GM12878 (cell line): ENCODE measurements around the gene ARRDC4. TPM values are rescaled to one million over a fixed set of nuclear protein-coding genes. Genes with fewer than 3 reads are reported as not detected.

Source experiments
- ATAC-seq: fragments of 200-7000 bp; cut with Tn5 transposase; 3 replicates; pipeline ENCODE4 v1.9.1; 2020; ENCODE audit warnings: mild to moderate bottlenecking, moderate library complexity
- BruUV-seq: library from RNA; stranded (reverse); fragments of 400-500 nt; replicated peaks from 2 replicates; lab custom pipeline; 2021; lab: Mats Ljungman, UMichigan
- CTCF ChIA-PET: fragments of 300-600 bp; sonication (Branson Sonifier 250); formaldehyde crosslinking; extraction: SDS; loops from one replicate; lab custom pipeline; 2021; ENCODE audit warnings: inconsistent platforms; lab: Yijun Ruan, JAX
- POLR2A ChIA-PET: fragments of 350-600 bp; formaldehyde crosslinking; extraction: SDS; loops from one replicate; lab custom pipeline; 2021; ENCODE audit warnings: inconsistent platforms; lab: Charles Lee
- RAD21 ChIA-PET: fragments of 300-600 bp; sonication (Branson Sonifier 250); formaldehyde crosslinking; loops from one replicate; lab custom pipeline; 2023; ENCODE audit warnings: antibody characterized with exemption; ENCODE audit not compliant: unreplicated experiment; lab: Charles Lee
- SMC1A ChIA-PET: fragments of 300-600 bp; sonication (Branson Sonifier 250); formaldehyde crosslinking; loops from one replicate; lab custom pipeline; 2023; ENCODE audit not compliant: unreplicated experiment, uncharacterized antibody; lab: Charles Lee
- DNase-seq: peaks from one replicate; pipeline ENCODE4 v3.0.0-alpha.2; 2011; ENCODE audit warnings: low read depth, low spot score
- FAIRE-seq: peaks from 3 replicates; lab custom pipeline; 2011; peaks lifted over from hg19 to GRCh38; lab: Jason Lieb, UNC
- H2AFZ ChIP-seq: 2 replicates; pipeline ENCODE4 v1.6.0; 2011; ENCODE audit warnings: low read depth, low read length, control low read depth; ENCODE audit not compliant: control insufficient read depth
- H3K27ac ChIP-seq: 2 replicates; pipeline ENCODE4 v1.5.1; 2011; ENCODE audit warnings: control low read depth; ENCODE audit not compliant: control insufficient read depth, insufficient read depth
- H3K27me3 ChIP-seq, 2 experiments: replicated peaks in 1 of 2; 2 replicates each; pipeline versions ENCODE4 v1.6.0 to v1.6.1; 2011; ENCODE audit warnings: low read length in 1 of 2; ENCODE audit not compliant: control insufficient read depth in 2 of 2, insufficient read depth in 2 of 2
- H3K36me3 ChIP-seq, 2 experiments: 2 replicates each; pipeline ENCODE4 v1.5.1; 2011; ENCODE audit warnings: low read length in 1 of 2; ENCODE audit not compliant: control insufficient read depth in 2 of 2, insufficient read depth in 2 of 2
- H3K4me1 ChIP-seq: 2 replicates; pipeline ENCODE4 v1.6.1; 2011; ENCODE audit warnings: mild to moderate bottlenecking, low read length, moderate library complexity, mixed read lengths; ENCODE audit not compliant: control insufficient read depth, insufficient read depth
- H3K4me2 ChIP-seq: 2 replicates; pipeline ENCODE4 v1.6.0; 2011; ENCODE audit warnings: control low read depth; ENCODE audit not compliant: control insufficient read depth, insufficient read depth
- H3K4me3 ChIP-seq: fragments of 200-600 bp; sonication (generic); 2 replicates; pipeline ENCODE4 v1.5.1; 2016
- H3K79me2 ChIP-seq: 2 replicates; pipeline ENCODE4 v1.6.0; 2011; ENCODE audit warnings: low read length; ENCODE audit not compliant: control insufficient read depth, insufficient read depth
- H3K9ac ChIP-seq: 2 replicates; pipeline ENCODE4 v1.8.0; 2011; ENCODE audit warnings: low read length, control low read depth, mixed read lengths; ENCODE audit not compliant: control insufficient read depth, insufficient read depth
- H3K9me3 ChIP-seq: replicated peaks from 3 replicates; pipeline ENCODE4 v1.5.1; 2011; ENCODE audit warnings: mild to moderate bottlenecking, low read length; ENCODE audit not compliant: control insufficient read depth, insufficient read depth
- H4K20me1 ChIP-seq: 2 replicates; pipeline ENCODE4 v1.6.0; 2011; ENCODE audit not compliant: control insufficient read depth, insufficient read depth
- ASH2L ChIP-seq: fragments of 300-600, 200-600 bp; sonication (generic); IDR thresholded peaks from 2 replicates; pipeline ENCODE4 v1.6.1; 2017; ENCODE audit warnings: low read depth, mild to moderate bottlenecking, borderline replicate concordance
- CBFB ChIP-seq: IDR thresholded peaks from 2 replicates; pipeline ENCODE4 v1.6.1; 2016; ENCODE audit warnings: antibody characterized with exemption, low read depth
- EZH2 ChIP-seq: IDR thresholded peaks from 2 replicates; pipeline ENCODE4 v1.6.1; 2012; ENCODE audit warnings: low read depth, mild to moderate bottlenecking, control low read depth, inconsistent platforms, low read length, borderline replicate concordance; ENCODE audit not compliant: control insufficient read depth
- HCFC1 ChIP-seq: fragments of 150-350 bp; IDR thresholded peaks from 2 replicates; pipeline ENCODE4 v1.6.1; 2014; ENCODE audit warnings: low read length
- HDAC6 ChIP-seq: fragments of 200-600 bp; sonication (generic); IDR thresholded peaks from one replicate; pipeline ENCODE4 v1.8.0; 2017; ENCODE audit warnings: antibody characterized with exemption; ENCODE audit not compliant: unreplicated experiment
- IKZF2 ChIP-seq, 2 experiments: fragments of 450-650 bp; IDR thresholded peaks; 2 replicates each; pipeline ENCODE4 v1.6.1; 2017; ENCODE audit warnings: mild to moderate bottlenecking in 2 of 2, moderate library complexity in 2 of 2
- KDM1A ChIP-seq: fragments of 200-600 bp; sonication (generic); IDR thresholded peaks from 2 replicates; pipeline ENCODE4 v1.6.1; 2016; ENCODE audit warnings: borderline replicate concordance
- NFYB ChIP-seq: IDR thresholded peaks from 2 replicates; pipeline ENCODE4 v1.6.1; 2011; ENCODE audit warnings: low read depth, mild to moderate bottlenecking, low read length, improper control_type of control experiment, moderate library complexity; ENCODE audit not compliant: insufficient read depth
- NR2F1 ChIP-seq: fragments of 450-650 bp; conservative IDR thresholded peaks from 2 replicates; pipeline ENCODE4 v1.6.1; 2017; ENCODE audit warnings: mild to moderate bottlenecking
- RB1 ChIP-seq: fragments of 450-650 bp; formaldehyde crosslinking; IDR thresholded peaks from 2 replicates; pipeline ENCODE4 v1.6.1; 2017; ENCODE audit warnings: mild to moderate bottlenecking, borderline replicate concordance
- RELA ChIP-seq: fragments of 450-650 bp; IDR thresholded peaks from 2 replicates; pipeline ENCODE4 v1.8.0; 2014; ENCODE audit warnings: borderline replicate concordance; ENCODE audit not compliant: partially characterized antibody
- RFX5 ChIP-seq: IDR thresholded peaks from 2 replicates; pipeline ENCODE4 v1.6.1; 2011; ENCODE audit warnings: low read depth, low read length, improper control_type of control experiment
- SIX5 ChIP-seq: IDR thresholded peaks from 2 replicates; pipeline ENCODE4 v1.6.1; 2011; ENCODE audit warnings: mild to moderate bottlenecking, low read depth, low read length, moderate library complexity; ENCODE audit not compliant: severe bottlenecking
- SREBF2 ChIP-seq: IDR thresholded peaks from 2 replicates; pipeline ENCODE4 v1.6.1; 2012; ENCODE audit warnings: mild to moderate bottlenecking, low read length
- YBX1 ChIP-seq: fragments of 450-650 bp; IDR thresholded peaks from 2 replicates; pipeline ENCODE4 v1.6.1; 2016; ENCODE audit warnings: antibody characterized with exemption
- ZBED1 ChIP-seq: IDR thresholded peaks from 2 replicates; pipeline ENCODE4 v1.6.1; 2016; ENCODE audit warnings: borderline replicate concordance
- ZNF24 ChIP-seq: fragments of 450-650 bp; IDR thresholded peaks from 2 replicates; pipeline ENCODE4 v1.6.1; 2017; ENCODE audit warnings: antibody characterized with exemption, mild to moderate bottlenecking
- WGBS: methylation state at CpG from one replicate; pipeline ENCODE4 v1.1.6; 2016; ENCODE audit warnings: low lambda C conversion rate; ENCODE audit not compliant: insufficient replicate concordance, insufficient coverage; ENCODE audit errors: missing lambda C conversion rate; 5-methylcytosine and 5-hydroxymethylcytosine counted together
- in situ Hi-C: fragments of 300-500 bp; cut with MboI; formaldehyde crosslinking; loops from 9 replicates; pipeline ENCODE4 v1.14.3; 2018; ENCODE audit warnings: mixed read lengths
- intact Hi-C: fragments of 100-400 bp; cut with micrococcal nuclease; formaldehyde crosslinking; loops from one replicate; pipeline ENCODE4 v1.14.2; 2022; ENCODE audit not compliant: unreplicated experiment
- polyA plus RNA-seq, 11 experiments: library from polyadenylated mRNA; depleted of rRNA in 4 of 11; unstranded in 6 of 11; stranded (reverse) in 5 of 11; fragments of >200 nt; fragmentation: Nextera tagmentation in 4 of 11; fragmentation: Illumina TruSeq in 1 of 11; extraction: Ambion mirVana in 4 of 11; extraction: Trizol in 1 of 11; gene quantifications; 1 replicate in 1 of 11; 2 replicates in 10 of 11; pipeline versions ENCODE4 v1.2.1 to v1.2.3, GENCODE V29; 2011 to 2016; ENCODE audit warnings: inconsistent platforms in 2 of 11, missing spikeins in 2 of 11, low read depth in 1 of 11
- total RNA-seq, 4 experiments: library from RNA; depleted of rRNA in 3 of 4; stranded (reverse); fragments of >200 nt in 3 of 4; fragmentation: Illumina TruSeq in 1 of 4; extraction: Trizol in 1 of 4; gene quantifications; 2 replicates each; pipeline versions ENCODE4 v1.2.1 to v1.2.3, GENCODE V29; 2013 to 2021
- TF ChIP-seq, protein P1 (sequence below): IDR thresholded peaks from 2 replicates; pipeline ENCODE4 v1.6.1; 2012; ENCODE audit warnings: improper control_type of control experiment, low read depth, low read length; ENCODE audit not compliant: insufficient replicate concordance

ARRDC4 gene
- total and polyA plus RNA-seq, 10 of the 15 experiments (the other 5 are each of a cell fraction or from before 2014, with no cell fraction given): 0.03 to 0.54 (median 0.07) TPM

DNA sequence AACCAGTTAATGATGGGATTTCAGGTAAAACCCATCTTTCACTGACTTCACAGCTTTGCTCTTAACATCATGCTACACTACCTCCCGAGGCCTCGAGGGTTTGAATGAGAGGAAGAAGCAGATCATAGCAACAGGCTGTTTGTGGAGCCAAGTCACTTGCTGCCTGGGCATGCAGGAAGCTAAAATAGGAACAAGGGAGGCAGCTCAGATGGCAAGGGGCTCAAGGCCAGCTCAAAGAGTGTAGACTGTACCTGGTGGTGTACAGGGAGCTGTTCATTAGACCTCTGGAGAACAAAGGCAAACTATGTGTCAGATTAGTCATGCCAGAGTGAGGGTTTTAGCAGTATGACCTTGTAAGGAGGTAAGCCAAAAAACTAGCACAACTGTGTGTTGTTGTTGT is 28.8 kb downstream of the ARRDC4 start:
- in situ Hi-C loops (no loop called here), intact Hi-C loops (no loop called here)
- Histone ChIP-seq H4K20me1 (no peaks in the 10 kb centered on the region), H3K9ac (no peak overlapping the region), H3K79me2 (no peaks in the 10 kb centered on the region), H3K27ac (no peak overlapping the region), H3K4me1 (no peaks in the 10 kb centered on the region), H2AFZ (no peak overlapping the region), H3K27me3 (no peaks in the 10 kb centered on the region), H3K4me2 (no peak overlapping the region), H3K36me3 (no peaks in the 10 kb centered on the region), H3K9me3 (no peaks in the 10 kb centered on the region), H3K4me3 (no peak overlapping the region)
- ATAC-seq (no peak), DNase-seq (no peak), FAIRE-seq (no peak)
- no TSS peak for BruUV-seq
- ChIA-PET RAD21 (no interaction called here), SMC1A (no interaction called here), CTCF (no interaction called here), POLR2A (no interaction called here)
- no peak for TF ChIP-seq HCFC1
- TF ChIP-seq SREBF2: no peak
- no peak for TF ChIP-seq RELA
- no peak for TF ChIP-seq RB1
- TF ChIP-seq, protein P1, sequence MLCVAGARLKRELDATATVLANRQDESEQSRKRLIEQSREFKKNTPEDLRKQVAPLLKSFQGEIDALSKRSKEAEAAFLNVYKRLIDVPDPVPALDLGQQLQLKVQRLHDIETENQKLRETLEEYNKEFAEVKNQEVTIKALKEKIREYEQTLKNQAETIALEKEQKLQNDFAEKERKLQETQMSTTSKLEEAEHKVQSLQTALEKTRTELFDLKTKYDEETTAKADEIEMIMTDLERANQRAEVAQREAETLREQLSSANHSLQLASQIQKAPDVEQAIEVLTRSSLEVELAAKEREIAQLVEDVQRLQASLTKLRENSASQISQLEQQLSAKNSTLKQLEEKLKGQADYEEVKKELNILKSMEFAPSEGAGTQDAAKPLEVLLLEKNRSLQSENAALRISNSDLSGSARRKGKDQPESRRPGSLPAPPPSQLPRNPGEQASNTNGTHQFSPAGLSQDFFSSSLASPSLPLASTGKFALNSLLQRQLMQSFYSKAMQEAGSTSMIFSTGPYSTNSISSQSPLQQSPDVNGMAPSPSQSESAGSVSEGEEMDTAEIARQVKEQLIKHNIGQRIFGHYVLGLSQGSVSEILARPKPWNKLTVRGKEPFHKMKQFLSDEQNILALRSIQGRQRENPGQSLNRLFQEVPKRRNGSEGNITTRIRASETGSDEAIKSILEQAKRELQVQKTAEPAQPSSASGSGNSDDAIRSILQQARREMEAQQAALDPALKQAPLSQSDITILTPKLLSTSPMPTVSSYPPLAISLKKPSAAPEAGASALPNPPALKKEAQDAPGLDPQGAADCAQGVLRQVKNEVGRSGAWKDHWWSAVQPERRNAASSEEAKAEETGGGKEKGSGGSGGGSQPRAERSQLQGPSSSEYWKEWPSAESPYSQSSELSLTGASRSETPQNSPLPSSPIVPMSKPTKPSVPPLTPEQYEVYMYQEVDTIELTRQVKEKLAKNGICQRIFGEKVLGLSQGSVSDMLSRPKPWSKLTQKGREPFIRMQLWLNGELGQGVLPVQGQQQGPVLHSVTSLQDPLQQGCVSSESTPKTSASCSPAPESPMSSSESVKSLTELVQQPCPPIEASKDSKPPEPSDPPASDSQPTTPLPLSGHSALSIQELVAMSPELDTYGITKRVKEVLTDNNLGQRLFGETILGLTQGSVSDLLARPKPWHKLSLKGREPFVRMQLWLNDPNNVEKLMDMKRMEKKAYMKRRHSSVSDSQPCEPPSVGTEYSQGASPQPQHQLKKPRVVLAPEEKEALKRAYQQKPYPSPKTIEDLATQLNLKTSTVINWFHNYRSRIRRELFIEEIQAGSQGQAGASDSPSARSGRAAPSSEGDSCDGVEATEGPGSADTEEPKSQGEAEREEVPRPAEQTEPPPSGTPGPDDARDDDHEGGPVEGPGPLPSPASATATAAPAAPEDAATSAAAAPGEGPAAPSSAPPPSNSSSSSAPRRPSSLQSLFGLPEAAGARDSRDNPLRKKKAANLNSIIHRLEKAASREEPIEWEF: no peak
- no peak for TF ChIP-seq SIX5
- TF ChIP-seq NFYB: no peak
- no peak for TF ChIP-seq HDAC6
- no peak for TF ChIP-seq EZH2
- TF ChIP-seq ZNF24: no peak
- no peak for TF ChIP-seq CBFB
- no peak for TF ChIP-seq ASH2L
- TF ChIP-seq ZBED1: no peak
- no peak for TF ChIP-seq YBX1
- no peak for TF ChIP-seq NR2F1
- no peak for TF ChIP-seq IKZF2 (IDR thresholded peaks at IDR 0.05)
- no peak for TF ChIP-seq RFX5
- no peak for TF ChIP-seq KDM1A
- WGBS: 3% methylated on average over 2 of the region's 2 CpGs
